ENCODE data around the gene MNT. TPM values are rescaled to one million over a fixed set of nuclear protein-coding genes. Genes with fewer than 3 reads are reported as not detected.

Gene MNT
- total and polyA plus RNA-seq, 2 of the 8 experiments (the other 6 are each of a cell fraction or from before 2014, with no cell fraction given) = 5.0 to 17.3 TPM

DNA sequence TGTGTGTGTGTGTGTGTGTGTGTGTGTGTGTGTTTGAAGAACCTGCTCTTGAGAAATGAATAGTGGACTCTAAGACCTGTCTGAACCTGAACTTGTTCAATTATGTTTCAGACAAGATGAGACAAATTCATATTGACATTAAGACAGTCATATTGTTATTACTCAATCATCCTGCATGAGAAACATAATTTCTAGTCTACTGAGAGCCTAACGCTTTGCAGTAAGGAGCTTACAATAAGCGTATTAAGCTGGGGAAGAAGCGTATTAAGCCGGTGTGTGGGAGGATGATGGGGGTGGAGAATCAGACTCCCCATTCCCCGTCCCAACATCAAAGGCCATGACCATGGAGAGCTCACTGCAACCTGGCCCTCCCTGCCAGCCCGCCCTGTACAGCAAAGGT, 22.4 kb upstream of the MNT start:
- Histone ChIP-seq H3K27ac (ENCODE audit: low read depth, low read length) (no peak overlapping the region), H3K79me1 (ENCODE audit: low read depth, low read length) (peaks cover 3% of the 10 kb centered on the region; the same call in 1 of the 2 replicates), H2BK5ac (ENCODE audit: low read depth, low read length) (no peak overlapping the region), H3K4ac (replicated peaks; ENCODE audit: insufficient read length, low read depth, low read length) (no peak overlapping the region), H4K20me1 (replicated peaks in 1 of 2; ENCODE audit: control insufficient read depth in 1 of 2, insufficient read depth in 2 of 2, low read length in 2 of 2) (peaks cover 1 to 4% of the 10 kb centered on the region in 2 experiments), H2AFZ (ENCODE audit: low read length) (no peak overlapping the region), H2BK20ac (ENCODE audit: low read length) (no peak overlapping the region), H4K91ac (replicated peaks; ENCODE audit: insufficient read length, low read length) (no peak overlapping the region), H3K79me2 (ENCODE audit: control insufficient read depth in 1 of 2, insufficient read depth in 2 of 2, low read length in 2 of 2) (no peaks in the 10 kb centered on the region), H3K4me1 (replicated peaks in 1 of 4; ENCODE audit: control insufficient read depth in 3 of 4, insufficient read depth in 4 of 4, low read length in 3 of 4) (no peaks in the 10 kb centered on the region), H3K36me3 (ENCODE audit: control insufficient read depth in 2 of 4, insufficient read depth in 4 of 4, low read length in 3 of 4) (peaks cover 3 to 22% (median 14%) of the 10 kb centered on the region in 4 experiments; a peak in 6 of 8 replicates), H2BK120ac (replicated peaks; ENCODE audit: low read depth, low read length) (no peak overlapping the region), H2BK15ac (ENCODE audit: low read length) (no peak overlapping the region), H2BK12ac (ENCODE audit: low read depth, low read length) (no peak overlapping the region), H3K23me2 (ENCODE audit: low read depth, low read length) (peaks cover 3% of the 10 kb centered on the region; the same call in 1 of the 2 replicates), H3K4me3 (ENCODE audit: extremely low read depth in 1 of 4, insufficient read depth in 2 of 4, low read depth in 3 of 4, low read length in 4 of 4) (no peak overlapping the region), H4K8ac (ENCODE audit: extremely low read depth, insufficient read depth, low read length) (no peak overlapping the region), H2AK5ac (ENCODE audit: low read depth, low read length) (no peak overlapping the region), H3K18ac (ENCODE audit: extremely low read depth, low read length) (no peak overlapping the region), H3K14ac (ENCODE audit: insufficient read length) (no peak overlapping the region), H3K4me2 (ENCODE audit: insufficient read depth in 1 of 2, low read depth in 2 of 2, low read length in 2 of 2) (no peak overlapping the region), H3K9ac (replicated peaks in 1 of 4; ENCODE audit: extremely low read depth in 1 of 4, low read depth in 3 of 4, low read length in 3 of 4) (no peak overlapping the region), H3K27me3 (replicated peaks in 1 of 4; ENCODE audit: control insufficient read depth in 3 of 4, extremely low read depth in 1 of 4, insufficient read depth in 3 of 4, low read length in 3 of 4) (no peaks in the 10 kb centered on the region), H3K56ac (replicated peaks; ENCODE audit: insufficient read length, low read depth, low read length) (no peak overlapping the region), H4K5ac (ENCODE audit: insufficient read length, low read depth, low read length) (no peak overlapping the region), H3K23ac (ENCODE audit: insufficient read length) (no peak overlapping the region), H3K9me3 (ENCODE audit: insufficient read depth in 2 of 2, low read depth in 1 of 2, low read length in 1 of 2) (no peaks in the 10 kb centered on the region)
- POLR2A ChIA-PET (ENCODE audit: partially characterized antibody) = no interaction called here
- FAIRE-seq (no peak), DNase-seq (ENCODE audit: low read depth in 1 of 2, low spot score in 2 of 2) (no peak)
- CTCF ChIA-PET (ENCODE audit: partially characterized antibody) = interaction anchor here (0.6 to 1.0 kb wide), 2 partner anchors 9 to 157 kb away, joined by 3 to 4 read pairs; no protein-coding TSS in a partner anchor
- WGBS, 2 experiments (ENCODE audit: extremely low coverage in 1 of 2, insufficient coverage in 1 of 2, insufficient read length in 1 of 2, insufficient replicate concordance in 2 of 2, low coverage in 1 of 2, low lambda C conversion rate in 2 of 2, missing lambda C conversion rate in 1 of 2) = 93% methylated on average over 6 of the region's 6 CpGs; no CpG with 5 or more reads in 1 of the 2 experiments
- no peak for TF ChIP-seq JUN (IDR thresholded peaks at IDR 0.05; ENCODE audit: low read depth, low read length)
